Activated CD8-positive, alpha-beta memory T cell treated with anti-CD3 and anti-CD28 coated beads for 36 hours (primary cell): Measurements from ENCODE around the gene ODAD4. TPM values are rescaled to one million over a fixed set of nuclear protein-coding genes. Genes with fewer than 3 reads are reported as not detected.

Source experiments
- CTCF ChIA-PET: fragments of 350-600 bp; sonication (Branson Sonifier 250); formaldehyde crosslinking; loops from one replicate; lab custom pipeline; 2021; ENCODE audit warnings: antibody characterized with exemption; lab: Charles Lee
- POLR2A ChIA-PET: fragments of 350-600 bp; sonication (Branson Sonifier 250); formaldehyde crosslinking; loops from one replicate; lab custom pipeline; 2021; ENCODE audit warnings: antibody characterized with exemption; lab: Charles Lee
- total RNA-seq, 2 experiments: library from RNA; stranded (reverse); gene quantifications; one replicate each; pipeline ENCODE4 v1.2.3, GENCODE V29; 2021

The ODAD4 gene, protein sequence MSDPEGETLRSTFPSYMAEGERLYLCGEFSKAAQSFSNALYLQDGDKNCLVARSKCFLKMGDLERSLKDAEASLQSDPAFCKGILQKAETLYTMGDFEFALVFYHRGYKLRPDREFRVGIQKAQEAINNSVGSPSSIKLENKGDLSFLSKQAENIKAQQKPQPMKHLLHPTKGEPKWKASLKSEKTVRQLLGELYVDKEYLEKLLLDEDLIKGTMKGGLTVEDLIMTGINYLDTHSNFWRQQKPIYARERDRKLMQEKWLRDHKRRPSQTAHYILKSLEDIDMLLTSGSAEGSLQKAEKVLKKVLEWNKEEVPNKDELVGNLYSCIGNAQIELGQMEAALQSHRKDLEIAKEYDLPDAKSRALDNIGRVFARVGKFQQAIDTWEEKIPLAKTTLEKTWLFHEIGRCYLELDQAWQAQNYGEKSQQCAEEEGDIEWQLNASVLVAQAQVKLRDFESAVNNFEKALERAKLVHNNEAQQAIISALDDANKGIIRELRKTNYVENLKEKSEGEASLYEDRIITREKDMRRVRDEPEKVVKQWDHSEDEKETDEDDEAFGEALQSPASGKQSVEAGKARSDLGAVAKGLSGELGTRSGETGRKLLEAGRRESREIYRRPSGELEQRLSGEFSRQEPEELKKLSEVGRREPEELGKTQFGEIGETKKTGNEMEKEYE
- under 1 TPM; 0.27 to 0.38 TPM for total RNA-seq

DNA sequence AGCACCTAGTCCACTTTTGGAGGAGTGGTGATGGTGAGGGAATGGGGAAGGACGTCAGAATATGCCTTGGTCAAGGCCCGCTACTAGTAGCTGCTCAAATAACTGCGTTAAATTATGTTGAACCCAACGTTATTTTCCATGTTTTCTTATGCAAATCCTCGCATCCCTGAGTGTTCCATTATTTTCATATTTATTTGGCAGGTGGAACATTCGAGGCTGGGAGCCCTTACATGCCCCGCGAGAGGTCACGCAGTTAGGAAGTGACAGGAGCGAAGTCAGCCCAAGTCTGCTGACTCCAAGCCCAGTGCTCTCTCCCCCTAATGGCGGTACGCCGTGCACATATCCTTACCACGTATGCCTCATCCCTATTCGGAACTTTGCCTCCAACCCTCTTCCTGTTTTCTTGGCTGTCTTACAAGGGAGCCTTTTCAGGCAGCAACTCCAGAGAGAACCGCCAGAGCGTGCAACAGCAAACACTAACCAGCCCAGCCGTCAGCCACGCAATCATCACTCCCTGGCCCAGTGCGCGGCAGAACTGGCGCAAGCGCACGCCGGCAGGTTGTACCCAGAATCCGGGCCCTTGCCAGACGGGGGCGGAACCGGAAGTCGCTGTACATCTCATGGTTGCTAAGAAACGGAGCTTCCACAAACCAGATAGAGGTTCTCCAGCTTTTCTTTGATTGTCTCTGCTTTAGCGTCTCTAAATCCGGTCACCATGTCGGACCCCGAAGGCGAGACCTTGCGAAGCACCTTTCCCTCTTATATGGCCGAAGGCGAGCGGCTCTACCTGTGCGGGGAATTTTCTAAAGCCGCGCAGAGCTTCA lies at the start of gene ODAD4:
ODAD4 (plus strand) TSS at position 609 of the 824 bp plus-strand sequence; CDS start at position 716, 107 bp downstream.
- ChIA-PET CTCF (interaction anchor here (1.0 to 2.4 kb wide), 6 partner anchors 9 to 188 kb away, joined by 3 to 9 read pairs (median 4); partner anchors contain the start of genes ACLY and CNP), POLR2A (interaction anchor here (0.5 to 2.4 kb wide), 5 partner anchors 11 to 443 kb away, joined by 3 to 27 read pairs (median 4); partner anchors contain the start of genes ACLY, DHX58 and KLHL11)

DNA sequence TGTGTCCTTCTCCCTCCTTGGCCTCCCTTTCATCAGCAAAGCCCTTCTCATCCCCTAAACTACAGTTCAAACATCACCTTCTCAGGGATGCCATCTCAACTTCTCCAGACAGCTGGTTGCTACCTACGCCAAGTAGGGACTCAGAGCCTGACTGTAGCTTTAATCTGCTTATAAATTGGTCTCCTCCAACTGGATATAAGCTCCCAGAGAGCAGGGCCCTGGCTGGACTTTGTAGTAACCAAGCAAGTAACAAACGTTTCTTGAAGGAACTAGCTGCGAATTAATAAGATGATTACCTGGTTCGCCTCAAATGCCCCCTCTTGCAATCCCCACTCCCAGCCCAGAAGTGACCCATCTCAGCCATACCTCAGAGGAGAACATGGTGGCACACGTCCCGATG lies 47.7 kb upstream of the ODAD4 start:
- ChIA-PET CTCF (no interaction called here), POLR2A (no interaction called here)

DNA sequence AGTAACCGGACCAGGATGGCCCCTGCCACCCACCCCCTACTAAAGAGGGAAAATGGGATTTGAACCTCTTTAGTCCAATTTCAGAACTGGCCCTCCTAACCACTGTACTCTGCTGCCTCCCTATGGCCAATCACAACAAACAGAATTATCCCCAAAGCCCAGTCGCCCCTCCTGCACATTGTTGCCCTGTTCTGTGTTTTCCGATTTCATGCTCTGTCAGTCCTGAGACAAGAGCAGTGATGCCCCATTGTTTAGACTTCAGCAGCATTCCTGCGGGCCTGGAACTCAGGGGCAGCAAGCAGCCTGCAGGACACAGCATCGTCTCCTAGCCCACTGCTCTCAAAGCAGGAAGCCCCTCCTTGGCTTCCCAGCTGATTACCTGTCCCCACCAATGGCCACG lies 44.7 kb upstream of the ODAD4 start:
- CTCF ChIA-PET, result no interaction called here

DNA sequence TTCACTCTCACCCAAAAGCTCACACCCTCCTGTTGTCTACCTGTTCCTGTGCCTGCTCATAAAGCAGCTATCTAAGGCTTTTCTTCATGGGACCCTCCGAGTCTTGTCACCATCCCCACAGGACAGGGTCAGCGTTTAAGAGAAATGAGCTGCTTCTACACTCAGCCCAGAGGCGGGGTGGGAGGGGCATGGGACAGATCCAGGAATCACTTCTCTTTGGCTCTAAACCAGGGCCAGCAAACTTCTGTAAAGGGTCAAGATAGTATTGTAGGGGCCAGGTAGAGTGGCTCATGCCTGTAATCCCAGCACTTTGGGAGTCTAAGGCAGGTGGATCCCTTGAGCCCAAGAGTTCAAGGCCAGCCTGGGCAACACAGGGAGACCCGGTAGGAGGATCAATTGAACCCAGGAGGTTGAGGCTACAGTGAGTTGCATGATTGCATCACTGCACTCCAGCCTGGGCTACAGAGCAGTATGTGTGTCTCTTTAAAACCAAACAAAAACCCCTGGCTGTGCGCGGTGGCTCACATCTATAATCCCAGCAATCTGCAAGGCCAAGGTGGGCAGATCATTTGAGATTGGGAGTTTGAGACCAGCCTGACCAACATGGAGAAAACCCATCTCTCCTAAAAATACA lies 42.0 kb upstream of the ODAD4 start:
- CTCF ChIA-PET, result interaction anchor here (1.5 kb wide), 1 partner anchor 17 kb away, joined by 3 read pairs; no protein-coding TSS in a partner anchor
- POLR2A ChIA-PET, result no interaction called here

More for the DNA sequence above, 44.7 kb upstream of the ODAD4 start:
- POLR2A ChIA-PET, result no interaction called here

DNA sequence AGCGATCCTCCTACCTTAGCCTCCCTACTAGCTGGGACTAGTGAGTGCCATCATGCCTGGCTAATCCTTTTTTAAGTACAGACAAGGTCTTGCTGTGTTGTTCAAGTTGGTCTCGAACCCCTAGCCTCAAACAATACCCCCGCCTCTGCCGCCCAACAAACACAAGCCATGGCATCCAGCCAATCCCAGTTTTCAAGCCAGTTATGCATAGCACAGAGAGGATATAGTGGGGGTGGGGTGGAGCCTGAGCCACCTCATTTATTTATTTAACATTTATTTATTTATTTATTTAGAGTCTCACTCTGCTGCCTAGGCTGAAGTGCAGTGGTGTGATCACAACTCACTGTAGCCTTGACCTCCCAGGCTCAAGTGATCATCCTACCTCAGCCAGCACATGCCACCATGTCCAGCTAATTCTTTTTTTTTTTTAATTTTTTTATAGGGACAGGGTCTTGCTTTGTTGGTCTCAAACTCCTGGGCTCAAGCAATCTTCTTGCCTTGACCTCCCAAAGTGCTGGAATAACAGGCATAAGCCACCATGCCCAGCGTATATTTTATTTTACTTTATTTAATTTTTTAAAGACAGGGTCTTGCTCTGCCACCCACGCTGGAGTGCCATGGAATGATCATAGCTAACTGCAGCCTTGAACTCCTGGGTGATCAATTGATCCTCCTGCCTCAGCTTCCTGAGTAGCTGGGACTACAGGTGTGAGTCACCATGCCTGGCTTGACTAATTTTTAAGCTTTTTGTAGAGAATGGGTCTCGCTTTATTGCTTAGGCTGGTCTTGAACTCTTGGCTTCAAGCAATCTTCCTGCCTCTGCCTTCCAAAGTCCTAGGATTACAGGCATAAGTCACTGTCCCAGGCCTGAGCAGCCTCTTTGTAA lies 39.0 kb upstream of the ODAD4 start:
- ChIA-PET POLR2A (interaction anchor here (0.6 kb wide), 1 partner anchor 9 kb away, joined by 4 read pairs; no protein-coding TSS in a partner anchor), CTCF (no interaction called here)

DNA sequence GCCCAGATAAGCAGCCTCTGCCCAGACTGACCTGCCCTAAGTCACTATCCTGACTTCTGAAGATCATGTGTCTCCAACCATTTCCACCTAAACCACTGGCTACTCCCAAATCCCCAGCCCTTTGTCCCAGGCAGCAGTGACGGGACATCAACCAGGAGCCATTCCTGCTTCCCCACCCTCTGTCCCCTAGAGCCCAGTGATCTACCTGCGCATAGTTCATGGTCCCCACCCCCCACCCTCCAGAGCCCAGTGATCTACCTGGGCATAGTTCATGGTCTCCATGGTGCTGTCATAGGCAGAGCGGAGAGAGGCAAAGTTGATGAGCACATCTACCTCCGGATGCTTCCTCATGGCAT lies 38.4 kb upstream of the ODAD4 start:
- ChIA-PET POLR2A (no interaction called here), CTCF (no interaction called here)

DNA sequence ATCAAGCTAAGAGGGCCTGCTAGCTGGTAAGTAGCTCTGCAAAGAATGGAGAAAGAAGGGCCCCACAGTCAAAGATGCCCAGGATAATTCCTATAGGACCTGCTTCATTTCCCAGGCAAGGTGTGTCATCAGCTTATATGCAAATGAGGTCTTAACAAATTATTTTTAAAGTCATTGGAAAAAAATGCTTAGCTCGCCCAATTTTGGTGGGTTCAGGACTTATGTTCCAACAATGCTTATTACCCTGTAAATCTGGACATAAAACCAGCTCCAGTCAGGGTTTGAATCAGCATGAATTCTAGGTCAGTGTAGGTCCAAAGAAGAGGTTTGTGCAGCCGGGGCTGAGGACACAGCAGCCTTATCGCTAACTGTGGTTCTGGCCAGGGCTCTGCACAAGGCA lies 37.0 kb upstream of the ODAD4 start:
- ChIA-PET CTCF (no interaction called here), POLR2A (interaction anchor here (0.7 kb wide), 1 partner anchor 1064 kb away, joined by 8 read pairs; no protein-coding TSS in a partner anchor)

DNA sequence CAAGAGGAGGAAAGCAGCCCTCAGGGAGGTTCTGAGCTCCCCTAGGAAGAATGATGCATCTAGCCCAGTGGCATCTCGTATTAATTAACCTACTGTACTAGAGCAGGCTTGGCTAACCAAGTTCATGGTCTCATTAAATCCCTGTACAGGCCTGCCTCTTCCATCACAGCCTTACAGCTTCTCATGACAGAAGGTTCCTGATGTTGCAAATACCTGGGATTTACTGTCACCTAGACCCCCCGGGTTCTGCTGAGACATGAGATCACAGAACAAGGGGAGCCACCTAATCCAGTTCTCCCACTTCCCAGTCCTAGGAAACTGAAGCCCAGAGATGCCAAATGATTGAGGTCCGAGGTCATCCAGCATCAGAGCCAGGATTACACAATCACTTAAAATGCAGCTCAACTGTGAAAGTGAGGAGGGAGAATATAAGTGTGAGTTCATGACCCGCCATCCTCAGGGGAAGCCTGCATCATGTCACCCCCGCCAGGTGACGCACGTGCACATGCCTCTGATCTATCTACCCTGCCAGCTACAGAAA lies 35.6 kb upstream of the ODAD4 start:
- ChIA-PET CTCF (no interaction called here), POLR2A (no interaction called here)

DNA sequence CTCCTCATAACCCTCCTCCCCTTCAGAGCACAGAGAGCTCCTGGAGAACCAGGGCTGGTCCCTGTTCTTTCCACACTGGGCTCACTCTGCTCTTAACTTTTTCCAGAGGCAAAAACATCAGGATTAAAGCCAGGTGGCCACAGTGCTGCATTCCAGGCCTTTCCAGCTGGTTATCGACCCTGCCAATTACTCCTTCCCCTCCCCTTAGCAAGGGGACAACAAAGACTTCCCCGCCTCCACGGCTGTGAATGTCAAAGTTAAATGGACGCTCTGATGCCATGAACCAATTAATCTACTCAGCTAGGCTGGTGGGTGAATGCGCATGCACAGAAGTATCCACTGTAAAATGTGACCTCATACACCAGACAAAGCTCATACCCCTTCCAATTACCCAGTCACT lies 34.8 kb upstream of the ODAD4 start:
- CTCF ChIA-PET, result no interaction called here
- POLR2A ChIA-PET, result interaction anchor here (0.5 kb wide), 1 partner anchor 8 kb away, joined by 5 read pairs; no protein-coding TSS in a partner anchor

DNA sequence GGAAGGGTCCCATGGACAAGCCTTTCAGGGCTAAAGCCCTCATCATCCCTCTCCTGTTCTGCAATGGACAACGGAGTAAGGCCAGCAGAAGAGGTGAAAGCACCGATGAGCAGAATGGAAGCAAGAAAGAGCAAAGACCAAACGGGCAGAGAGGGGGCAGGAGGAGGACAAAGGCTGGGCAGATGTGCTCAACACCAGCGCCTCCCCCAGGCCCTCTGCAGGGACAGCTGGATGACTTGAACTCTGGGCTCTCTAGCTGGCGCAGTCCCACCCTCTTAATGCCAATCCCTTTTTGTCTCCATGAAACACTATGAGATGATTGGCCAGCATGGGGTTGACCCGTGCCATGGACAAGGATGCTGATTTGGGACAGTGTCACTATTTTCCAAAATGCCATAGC lies 33.7 kb upstream of the ODAD4 start:
- CTCF ChIA-PET, result interaction anchor here (0.6 kb wide), 1 partner anchor 32 kb away, joined by 4 read pairs; no protein-coding TSS in a partner anchor
- POLR2A ChIA-PET, result no interaction called here

DNA sequence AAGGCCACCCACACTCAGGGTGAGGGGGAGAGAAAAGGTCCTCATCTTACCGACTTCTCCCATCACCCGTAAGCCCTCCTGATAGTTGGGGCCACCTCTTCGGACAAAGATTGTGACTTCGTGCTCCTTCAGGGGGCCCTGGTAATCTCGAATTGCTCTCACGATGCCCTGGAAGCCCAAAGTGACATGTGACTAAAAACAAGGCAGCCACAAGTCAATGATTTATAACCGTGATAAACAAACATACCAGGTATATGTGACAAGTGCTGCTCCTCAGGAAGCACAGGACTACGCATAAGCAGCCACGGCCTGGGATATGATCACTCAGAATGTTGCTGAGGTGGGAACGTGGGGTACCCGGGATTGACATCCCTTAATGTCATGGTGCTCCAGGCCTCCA lies 28.8 kb upstream of the ODAD4 start:
- ChIA-PET POLR2A (no interaction called here), CTCF (interaction anchor here (1.6 kb wide), 1 partner anchor 16 kb away, joined by 3 read pairs; no protein-coding TSS in a partner anchor)

DNA sequence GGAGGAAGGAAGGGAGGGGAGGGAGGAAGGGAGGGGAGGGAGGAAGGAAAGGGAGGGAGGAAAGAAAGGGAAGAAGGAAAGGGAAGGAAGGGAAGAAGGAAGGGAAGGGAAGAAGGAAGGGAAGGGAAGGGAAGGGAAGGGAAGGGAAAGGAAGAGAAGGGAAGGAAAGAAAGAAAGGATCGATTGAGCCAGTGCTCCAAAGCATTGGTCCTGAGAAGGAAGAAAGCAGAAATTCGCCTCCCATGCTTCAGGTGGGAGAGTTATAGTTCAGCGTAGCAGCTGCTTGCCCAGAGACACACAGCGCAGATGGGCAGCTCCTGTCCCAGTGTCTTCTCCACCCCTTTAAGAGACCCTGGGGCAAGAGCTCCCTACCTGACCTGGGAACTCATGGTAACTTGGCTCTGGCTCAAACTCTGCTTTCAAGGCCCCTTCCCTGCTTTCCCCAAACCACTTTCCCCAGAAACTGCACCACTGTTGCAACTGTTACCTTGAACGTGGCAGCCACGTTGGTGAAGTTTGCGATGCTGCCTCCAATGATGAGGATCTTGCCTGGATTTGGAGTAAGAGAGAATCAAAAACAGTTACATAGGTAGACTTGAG lies 26.1 kb upstream of the ODAD4 start:
- ChIA-PET POLR2A (no interaction called here), CTCF (no interaction called here)

DNA sequence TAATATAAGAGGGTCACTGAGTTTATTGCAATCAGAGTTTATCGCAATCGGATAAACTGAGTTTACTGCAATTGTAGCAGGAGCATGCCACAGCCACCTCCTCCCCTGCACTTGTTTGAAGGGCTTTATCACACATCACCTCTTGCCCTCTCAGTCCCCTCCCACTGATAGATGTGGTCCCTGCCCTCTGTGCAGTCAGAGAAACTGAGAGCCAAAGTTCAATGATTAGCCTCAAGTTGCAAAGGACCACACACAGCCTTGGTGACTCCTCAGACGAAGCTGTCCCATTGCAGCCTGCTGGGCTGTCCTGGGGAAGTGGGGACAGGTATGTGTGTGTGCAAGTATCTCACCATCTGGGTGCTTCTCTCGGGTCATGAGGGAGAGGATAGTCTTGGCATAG lies 25.2 kb upstream of the ODAD4 start:
- POLR2A ChIA-PET, result no interaction called here
- CTCF ChIA-PET, result no interaction called here

DNA sequence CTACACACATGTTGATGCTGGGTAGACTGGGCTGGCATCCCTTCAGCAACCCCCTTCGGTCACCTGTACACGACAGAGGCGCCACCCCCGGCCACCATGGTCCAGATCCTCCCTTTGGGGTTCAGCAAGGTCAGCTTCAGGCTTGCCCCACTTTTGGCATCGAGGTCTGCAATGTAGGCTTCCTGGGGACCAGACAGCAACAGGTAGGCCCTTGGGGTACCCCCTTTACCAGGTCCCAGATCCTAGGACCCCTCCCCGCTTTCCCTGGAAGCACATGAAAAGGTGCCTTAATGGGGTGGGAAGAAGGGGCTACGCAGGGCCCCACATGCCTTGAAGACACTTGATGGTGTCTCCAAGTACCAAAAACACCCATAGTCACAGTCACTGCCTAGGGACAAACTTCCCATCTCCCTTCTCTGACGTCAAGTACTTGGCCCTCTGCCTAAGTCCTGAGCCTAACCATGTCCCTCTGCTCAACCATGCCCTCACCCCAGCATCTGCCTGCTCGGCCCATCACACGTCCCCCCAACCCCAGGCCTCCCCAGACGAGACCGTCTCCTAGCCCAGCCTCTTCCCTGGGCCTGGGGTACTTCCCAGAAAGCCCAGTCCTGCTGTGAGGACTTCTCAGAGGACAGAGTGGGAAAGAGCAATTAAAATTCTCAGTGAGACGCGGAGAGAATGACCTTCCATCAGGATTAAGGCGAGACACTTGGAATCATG lies 23.8 kb upstream of the ODAD4 start:
- ChIA-PET CTCF (no interaction called here), POLR2A (no interaction called here)

DNA sequence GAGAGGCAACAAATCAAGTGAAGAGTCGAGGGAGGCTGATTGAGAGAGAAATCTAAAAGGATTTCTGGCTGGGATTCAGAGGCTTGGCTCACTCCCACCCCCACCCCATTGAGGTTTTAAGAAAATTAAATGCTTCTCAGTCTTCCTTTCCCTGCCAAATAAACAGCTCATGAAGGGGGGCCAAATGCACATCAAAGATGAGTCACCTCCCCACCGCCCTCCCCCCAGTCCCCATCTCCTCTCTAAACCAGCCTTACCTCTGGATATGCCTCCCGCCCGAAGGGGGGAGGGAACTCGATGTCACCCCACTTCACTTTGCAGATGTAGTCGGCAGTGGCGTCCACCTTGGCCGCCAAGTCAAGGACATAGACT lies 23.2 kb upstream of the ODAD4 start:
- ChIA-PET POLR2A (no interaction called here), CTCF (no interaction called here)

DNA sequence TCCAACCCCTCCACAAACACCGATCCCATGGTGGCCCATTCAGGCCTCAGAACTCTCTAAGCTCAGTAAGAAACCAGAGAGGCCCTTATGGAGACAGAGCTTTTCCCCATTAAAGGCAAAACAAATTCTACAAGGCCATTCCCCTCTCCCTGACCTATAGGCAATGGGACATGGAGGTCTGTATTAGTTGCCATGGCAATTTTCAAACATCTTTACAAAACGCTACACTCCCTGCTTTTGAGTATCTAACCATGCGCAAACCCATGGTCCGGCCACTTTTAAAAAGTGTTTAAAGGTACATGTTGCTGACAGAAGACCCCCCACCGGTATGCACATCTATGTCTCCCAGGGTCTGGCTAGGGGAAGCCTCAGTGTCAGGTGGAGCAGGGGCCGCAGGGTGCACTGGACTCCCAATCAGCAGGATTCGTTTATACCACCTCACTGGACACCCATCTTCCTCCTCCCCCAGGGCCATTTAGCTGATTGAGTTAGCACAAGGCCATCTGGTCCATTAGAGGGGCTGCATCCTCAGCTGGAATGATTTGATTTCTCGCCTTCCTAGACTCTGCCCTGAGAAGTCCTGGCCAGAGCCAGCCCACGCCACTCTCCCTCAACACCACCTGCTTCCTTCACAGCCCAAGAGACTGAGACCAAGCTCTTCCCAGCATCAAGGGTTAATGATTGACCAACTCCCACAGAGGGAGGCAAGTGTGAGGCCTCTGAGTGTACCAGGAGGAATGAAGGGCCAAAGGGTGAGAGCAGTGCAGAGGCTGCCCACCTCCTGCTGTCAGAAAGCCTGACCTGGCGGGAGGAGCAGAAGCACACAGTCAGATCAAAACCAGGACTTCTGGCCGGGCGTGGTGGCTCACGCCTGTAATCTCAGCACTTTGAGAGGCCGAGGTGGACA lies 22.5 kb upstream of the ODAD4 start:
- POLR2A ChIA-PET, result interaction anchor here (0.6 kb wide), 1 partner anchor 753 kb away, joined by 3 read pairs; no protein-coding TSS in a partner anchor
- CTCF ChIA-PET, result interaction anchor here (0.5 kb wide), 1 partner anchor 505 kb away, joined by 5 read pairs; no protein-coding TSS in a partner anchor
